NCI-H69 (cell line): ENCODE results near the gene RNF212B.
"Not testable (repeated sequence)": the region's sequence is repeated elsewhere in the genome, so short reads cannot be mapped to it uniquely, and the experiment has no call there.

Experiments
- DNase-seq: peaks from one replicate; lab custom pipeline; 2025; lab: John Stamatoyannopoulos, UW

Gene RNF212B

GRCh38 chr14:23243066-23243465 is 5.3 kb downstream of the RNF212B start:
- no peak for DNase-seq

- no peak for DNase-seq
These were observed 7.5 kb downstream of the RNF212B start for GRCh38 chr14:23245282-23245681.

GRCh38 chr14:23248601-23249000 is 10.9 kb downstream of the RNF212B start:
- DNase-seq = no peak

GRCh38 chr14:23249824-23250223 is 12.1 kb downstream of the RNF212B start:
- DNase-seq = no peak

GRCh38 chr14:23252006-23252405 is 14.3 kb downstream of the RNF212B start:
- no peak for DNase-seq

- DNase-seq = no peak
These were observed 14.9 kb downstream of the RNF212B start for GRCh38 chr14:23252420-23253333.

GRCh38 chr14:23258256-23258655 is 20.5 kb downstream of the RNF212B start:
- DNase-seq = no peak

- no peak for DNase-seq
These were observed 21.7 kb downstream of the RNF212B start for GRCh38 chr14:23259426-23259825.

GRCh38 chr14:23260849-23261248 is 23.1 kb downstream of the RNF212B start:
- DNase-seq = peak; percentile 11

GRCh38 chr14:23269193-23269592 is 31.5 kb downstream of the RNF212B start:
- no peak for DNase-seq

- no peak for DNase-seq
These were observed 37.7 kb downstream of the RNF212B start for GRCh38 chr14:23275412-23275811.

GRCh38 chr14:23277189-23277588 is 39.5 kb downstream of the RNF212B start:
- no peak for DNase-seq

- not testable (repeated sequence) for DNase-seq
These were observed 40.2 kb downstream of the RNF212B start for GRCh38 chr14:23277928-23278327.

- no peak for DNase-seq
These were observed 43.5 kb downstream of the RNF212B start for GRCh38 chr14:23281247-23281646.

GRCh38 chr14:23284654-23285529 is 47.2 kb downstream of the RNF212B start:
- peak; percentile 49 for DNase-seq

- no peak for DNase-seq
These were observed 47.8 kb downstream of the RNF212B start for GRCh38 chr14:23285530-23286019.

- peak; percentile 99 for DNase-seq
These were observed 48.5 kb downstream of the RNF212B start, which contains the start of gene HOMEZ for GRCh38 chr14:23286020-23286901. Gene HOMEZ, minus strand, starts transcription at chr14:23286132. Its CDS starts 180 bp downstream, at chr14:23285952.

- peak; percentile 25 for DNase-seq
These were observed 49.3 kb downstream of the RNF212B start for GRCh38 chr14:23286902-23287479.

- DNase-seq = peak; percentile 78
These were observed 57.2 kb downstream of the RNF212B start for GRCh38 chr14:23294734-23295561.
